Right lobe of liver (tissue), 6 donors: ENCODE data around the gene TECTA. TPM values are rescaled to one million over a fixed set of nuclear protein-coding genes. Genes with fewer than 3 reads are reported as not detected.
A peak's percentile ranks its signal among the peaks of the same experiment; 100 is the strongest.
"Not testable (repeated sequence)": the region's sequence is repeated elsewhere in the genome, so short reads cannot be mapped to it uniquely, and the experiment has no call there.

Experiments
- ATAC-seq, 4 donors: fragments of 200-7000 bp; cut with Tn5 transposase; one replicate each; pipeline ENCODE4 v1.9.1; 2020; ENCODE audit warnings: mild to moderate bottlenecking in 4 of 4, moderate library complexity in 4 of 4
- DNase-seq, 3 donors: peaks; one replicate each; pipeline ENCODE4 v3.0.0-alpha.2; 2020
- H3K27ac ChIP-seq, 3 donors: fragments of 200-600 bp; one replicate each; pipeline ENCODE4 v1.8.0; 2022
- H3K27me3 ChIP-seq, 2 donors: fragments of 200-600 bp; one replicate each; pipeline ENCODE4 v1.8.0; 2022
- H3K36me3 ChIP-seq, 4 donors: fragments of 200-600 bp; sonication (generic) in 1 of 4; one replicate each; pipeline versions ENCODE4 v1.5.1 to v1.8.0; 2017 to 2022; ENCODE audit warnings: control low read depth in 1 of 4
- H3K4me1 ChIP-seq, 4 donors: fragments of 200-600 bp; sonication (generic) in 1 of 4; one replicate each; pipeline versions ENCODE4 v1.5.1 to v1.8.0; 2017 to 2022; ENCODE audit warnings: control low read depth in 1 of 4
- H3K4me3 ChIP-seq, 3 donors: fragments of 200-600 bp; one replicate each; pipeline ENCODE4 v1.8.0; 2022
- H3K9me3 ChIP-seq, 4 donors: fragments of 200-600 bp; sonication (generic) in 1 of 4; one replicate each; pipeline versions ENCODE4 v1.5.1 to v1.8.0; 2017 to 2022; ENCODE audit warnings: control low read depth in 1 of 4
- CTCF ChIP-seq, 4 donors: fragments of 200-600 bp in 3 of 4; fragments of 450-650 bp in 1 of 4; IDR thresholded peaks; one replicate each; pipeline versions ENCODE4 v1.5.1 to v1.8.0; 2016 to 2022; ENCODE audit warnings: antibody characterized with exemption in 4 of 4, mild to moderate bottlenecking in 2 of 4
- POLR2A ChIP-seq: fragments of 450-650 bp; IDR thresholded peaks from one replicate; pipeline ENCODE4 v1.6.1; 2017; ENCODE audit warnings: antibody characterized with exemption, mild to moderate bottlenecking
- WGBS: methylation state at CpG from one replicate; pipeline ENCODE4 v1.1.6; 2018; ENCODE audit warnings: low coverage, low lambda C conversion rate; ENCODE audit not compliant: insufficient coverage; ENCODE audit errors: missing lambda C conversion rate; 5-methylcytosine and 5-hydroxymethylcytosine counted together
- intact Hi-C, 2 donors: fragments of 100-400 bp; cut with DNase I; formaldehyde crosslinking; loops; one replicate each; pipeline versions ENCODE4 v1.11.2 to v1.14.1; 2022
- total RNA-seq, 6 experiments: library from RNA; depleted of rRNA in 2 of 6; stranded (reverse); fragments of >200 nt in 2 of 6; fragmentation: NEBNext Ultra II Directional in 3 of 6; extraction: Animal tissue kit (Norgen Biotek cat#: 25700) in 3 of 6; gene quantifications; one replicate each; pipeline versions ENCODE4 v1.1.0 to v1.2.4, GENCODE V29; 2016 to 2023
- donor health status: DM: no; HTN: yes; CAD: no.
- donor health status: DM: no; HTN: no; CAD: no.
- donor health status: DM: no; HTN: no; CAD: no.
- donor health status: DM: no; HTN: yes; CAD: no.
- donor health status: DM: no; HTN: yes; CAD: no.

Gene TECTA
- total RNA-seq, 6 experiments from 2014 or later, result 0.24 to 1.2 (median 0.52) TPM

GRCh38 chr11:121236115-121237001 is 135.3 kb downstream of the TECTA start:
- no peak overlapping the region for H3K4me3 ChIP-seq
- TF ChIP-seq CTCF (IDR thresholded peaks at IDR 0.05), result no peak
- TF ChIP-seq POLR2A, result no peak
- DNase-seq (no peak), ATAC-seq (no peak)
- H3K36me3 ChIP-seq, result no peaks in the 10 kb centered on the region
- H3K9me3 ChIP-seq, result no peaks in the 10 kb centered on the region
- intact Hi-C loops, result no loop called here
- H3K4me1 ChIP-seq, result peaks cover 0 to 59% (median 24%) of the 10 kb centered on the region in 4 donors
- 59% methylated on average over 13 of the region's 15 CpGs for WGBS
- no peaks in the 10 kb centered on the region for H3K27me3 ChIP-seq
- peak overlapping the region in 2 of 3 donors; percentile 65 to 86 for H3K27ac ChIP-seq

GRCh38 chr11:121237247-121237646 is 136.2 kb downstream of the TECTA start:
- H3K9me3 ChIP-seq, ATAC-seq, DNase-seq, H3K27me3 ChIP-seq, intact Hi-C loops, H3K4me3 ChIP-seq, H3K36me3 ChIP-seq: not testable (repeated sequence)
- 76% methylated on average over 5 of the region's 6 CpGs for WGBS
- Histone ChIP-seq H3K4me1 (peaks cover 0 to 51% (median 22%) of the 10 kb centered on the region in 4 donors), H3K27ac (peak overlapping the region in 1 of 3 donors; percentile 86)

- Histone ChIP-seq H3K4me3 (no peak overlapping the region), H3K4me1 (peaks cover 0 to 44% (median 18%) of the 10 kb centered on the region in 4 donors), H3K9me3 (no peaks in the 10 kb centered on the region), H3K27me3 (no peaks in the 10 kb centered on the region), H3K27ac (peak overlapping the region in 1 of 3 donors; percentile 86), H3K36me3 (no peaks in the 10 kb centered on the region)
- no peak for ATAC-seq
- 77% methylated on average over 10 of the region's 12 CpGs for WGBS
- no peak for TF ChIP-seq CTCF (IDR thresholded peaks at IDR 0.05)
- TF ChIP-seq POLR2A, result no peak
- DNase-seq, result no peak
- intact Hi-C loops, result no loop called here
Measured at GRCh38 chr11:121237686-121238658, 136.9 kb downstream of the TECTA start.

- H3K9me3 ChIP-seq, result no peaks in the 10 kb centered on the region
- ATAC-seq (no peak), DNase-seq (no peak)
- intact Hi-C loops, result no loop called here
- no peak for TF ChIP-seq CTCF (IDR thresholded peaks at IDR 0.05)
- no peak for TF ChIP-seq POLR2A
- no peak overlapping the region for H3K4me3 ChIP-seq
- H3K27me3 ChIP-seq, result no peaks in the 10 kb centered on the region
- peaks cover 0 to 36% (median 14%) of the 10 kb centered on the region in 4 donors for H3K4me1 ChIP-seq
- no peaks in the 10 kb centered on the region for H3K36me3 ChIP-seq
- no peak overlapping the region for H3K27ac ChIP-seq
Measured at GRCh38 chr11:121238956-121239355, 137.9 kb downstream of the TECTA start.

- 70% methylated on average over 4 of the region's 5 CpGs for WGBS
- H3K4me3 ChIP-seq, H3K27ac ChIP-seq, DNase-seq, ATAC-seq, intact Hi-C loops, H3K9me3 ChIP-seq, H3K36me3 ChIP-seq, H3K27me3 ChIP-seq: not testable (repeated sequence)
- H3K4me1 ChIP-seq, result peaks cover 0 to 26% (median 10%) of the 10 kb centered on the region in 4 donors
Measured at GRCh38 chr11:121240001-121240400, 139.0 kb downstream of the TECTA start.
